IMR-90 (cell line): ENCODE measurements around the gene DHX15. TPM values are rescaled to one million over a fixed set of nuclear protein-coding genes. Genes with fewer than 3 reads are reported as not detected.

Source experiments
- ATAC-seq: fragments of 200-7000 bp; cut with Tn5 transposase; 2 replicates; pipeline ENCODE4 v1.9.1; 2020; ENCODE audit warnings: low read depth, mild to moderate bottlenecking, moderate library complexity
- BruUV-seq: library from RNA; stranded (reverse); fragments of 400-500 nt; replicated peaks from 2 replicates; lab custom pipeline; 2021; lab: Mats Ljungman, UMichigan
- CTCF ChIA-PET: fragments of 300-600 bp; formaldehyde crosslinking; extraction: SDS; loops from one replicate; lab custom pipeline; 2021; ENCODE audit warnings: antibody characterized with exemption; lab: Yijun Ruan, JAX
- POLR2A ChIA-PET: fragments of 300-600 bp; sonication (Branson Sonifier 250); formaldehyde crosslinking; loops from one replicate; lab custom pipeline; 2022; ENCODE audit warnings: antibody characterized with exemption; ENCODE audit not compliant: unreplicated experiment; lab: Charles Lee
- DNase-seq: peaks from one replicate; pipeline ENCODE4 v3.0.0; 2013
- H2AFZ ChIP-seq: replicated peaks from 2 replicates; pipeline ENCODE3; 2013; ENCODE audit warnings: low read length, mild to moderate bottlenecking; ENCODE audit not compliant: poor library complexity
- H2AK5ac ChIP-seq: 2 replicates; pipeline ENCODE4 v1.6.1; 2013; ENCODE audit warnings: low read depth, low read length, inconsistent platforms
- H2AK9ac ChIP-seq: replicated peaks from 2 replicates; pipeline ENCODE3; 2013; ENCODE audit warnings: mild to moderate bottlenecking, low read depth, low read length, moderate library complexity; ENCODE audit not compliant: poor library complexity
- H2BK120ac ChIP-seq: 2 replicates; pipeline ENCODE4 v1.6.1; 2013; ENCODE audit warnings: low read depth, low read length, inconsistent platforms
- H2BK15ac ChIP-seq: 3 replicates; pipeline ENCODE4 v1.6.1; 2013; ENCODE audit warnings: low read depth, low read length, inconsistent platforms
- H2BK20ac ChIP-seq: 2 replicates; pipeline ENCODE4 v1.6.1; 2013; ENCODE audit warnings: low read depth, mild to moderate bottlenecking, inconsistent platforms, low read length, moderate library complexity
- H2BK5ac ChIP-seq: 2 replicates; pipeline ENCODE4 v1.6.1; 2013; ENCODE audit warnings: mild to moderate bottlenecking, low read depth, low read length, inconsistent platforms; ENCODE audit not compliant: poor library complexity, severe bottlenecking
- H3K14ac ChIP-seq: replicated peaks from 2 replicates; pipeline ENCODE4 v1.6.1; 2013; ENCODE audit warnings: low read depth, low read length, inconsistent platforms
- H3K18ac ChIP-seq: 2 replicates; pipeline ENCODE4 v1.6.1; 2013; ENCODE audit warnings: low read depth, low read length, control low read depth
- H3K23ac ChIP-seq: 2 replicates; pipeline ENCODE4 v1.6.1; 2013; ENCODE audit warnings: low read depth, low read length, inconsistent platforms
- H3K27ac ChIP-seq: 2 replicates; pipeline ENCODE4 v1.5.1; 2013; ENCODE audit warnings: mild to moderate bottlenecking, control low read depth, low read length; ENCODE audit not compliant: insufficient read depth
- H3K27me3 ChIP-seq: 2 replicates; pipeline ENCODE4 v1.6.1; 2013; ENCODE audit warnings: low read length; ENCODE audit not compliant: control insufficient read depth, insufficient read depth
- H3K36me3 ChIP-seq: 2 replicates; pipeline ENCODE4 v1.6.1; 2013; ENCODE audit warnings: low read length, mixed read lengths; ENCODE audit not compliant: control insufficient read depth, insufficient read depth
- H3K4ac ChIP-seq: 2 replicates; pipeline ENCODE4 v1.6.1; 2013; ENCODE audit warnings: low read depth, low read length, inconsistent platforms
- H3K4me1 ChIP-seq: 2 replicates; pipeline ENCODE4 v1.6.1; 2013; ENCODE audit warnings: low read length, mixed read lengths; ENCODE audit not compliant: control insufficient read depth, insufficient read depth
- H3K4me2 ChIP-seq: 2 replicates; pipeline ENCODE4 v1.6.1; 2013; ENCODE audit warnings: low read depth, mild to moderate bottlenecking, control low read depth, low read length, moderate library complexity
- H3K4me3 ChIP-seq: 2 replicates; pipeline ENCODE4 v1.5.1; 2013; ENCODE audit warnings: low read depth, mild to moderate bottlenecking, control low read depth, low read length, moderate library complexity; ENCODE audit not compliant: insufficient read depth
- H3K56ac ChIP-seq: 2 replicates; pipeline ENCODE4 v1.6.1; 2013; ENCODE audit warnings: low read length, inconsistent platforms; ENCODE audit not compliant: insufficient read depth; ENCODE audit errors: extremely low read depth
- H3K79me1 ChIP-seq, 2 experiments: 2 replicates each; pipeline ENCODE4 v1.6.1; 2013; ENCODE audit warnings: low read length in 2 of 2, inconsistent platforms in 1 of 2, low read depth in 1 of 2
- H3K9ac ChIP-seq: 2 replicates; pipeline ENCODE4 v1.6.1; 2013; ENCODE audit warnings: low read depth, low read length, control low read depth
- H3K9me1 ChIP-seq: 2 replicates; pipeline ENCODE4 v1.6.1; 2013; ENCODE audit warnings: low read length, inconsistent platforms; ENCODE audit not compliant: insufficient read depth
- H3K9me3 ChIP-seq: 2 replicates; pipeline ENCODE4 v1.6.1; 2013; ENCODE audit warnings: low read length; ENCODE audit not compliant: control insufficient read depth, insufficient read depth
- H4K20me1 ChIP-seq: 2 replicates; pipeline ENCODE4 v1.6.1; 2013; ENCODE audit warnings: low read length, inconsistent platforms; ENCODE audit not compliant: insufficient read depth
- H4K5ac ChIP-seq: 2 replicates; pipeline ENCODE4 v1.6.1; 2013; ENCODE audit warnings: mild to moderate bottlenecking, low read depth, low read length, control low read depth
- H4K8ac ChIP-seq, 2 experiments: 2 replicates each; pipeline ENCODE4 v1.6.1; 2013; ENCODE audit warnings: low read depth in 2 of 2, low read length in 2 of 2, control low read depth in 1 of 2, inconsistent platforms in 1 of 2
- H4K91ac ChIP-seq: 2 replicates; pipeline ENCODE4 v1.6.1; 2013; ENCODE audit warnings: low read depth, low read length, inconsistent platforms; ENCODE audit not compliant: insufficient read depth
- RAD21 ChIP-seq: IDR thresholded peaks from 2 replicates; pipeline ENCODE4 v1.6.1; 2012; ENCODE audit warnings: low read length, improper control_type of control experiment
- RFX5 ChIP-seq: IDR thresholded peaks from 2 replicates; pipeline ENCODE4 v1.8.0; 2012; ENCODE audit warnings: low read depth, mild to moderate bottlenecking, low read length, moderate library complexity
- SMC3 ChIP-seq: fragments of 150-350 bp; IDR thresholded peaks from 2 replicates; pipeline ENCODE4 v1.6.1; 2016; ENCODE audit warnings: low read depth, mild to moderate bottlenecking, antibody characterized with exemption, low read length, moderate library complexity
- WGBS, 2 experiments: methylation state at CpG; one replicate each; pipeline versions ENCODE4 v1.1.5 to v1.1.7; 2013; ENCODE audit warnings: missing lambda C conversion rate in 2 of 2; ENCODE audit not compliant: insufficient read length in 1 of 2; ENCODE audit errors: extremely low coverage in 2 of 2; 5-methylcytosine and 5-hydroxymethylcytosine counted together
- dilution Hi-C: fragments of 300-500 bp; cut with HindIII; formaldehyde crosslinking; loops from one replicate; pipeline ENCODE4 v1.14.3; 2018; ENCODE audit warnings: low sequenced_read_pairs; ENCODE audit not compliant: unreplicated experiment
- in situ Hi-C: fragments of 300-500 bp; cut with MboI; formaldehyde crosslinking; loops from 3 replicates; pipeline ENCODE4 v1.14.3; 2019; ENCODE audit warnings: low sequenced_read_pairs, inconsistent platforms, mixed read lengths
- intact Hi-C: fragments of 100-400 bp; cut with micrococcal nuclease; formaldehyde crosslinking; loops from 2 replicates; pipeline ENCODE4 v1.10.0; 2022
- polyA plus RNA-seq, 3 experiments: library from polyadenylated mRNA; depleted of rRNA; stranded (reverse); fragments of >200 nt; gene quantifications; 2 replicates each; pipeline ENCODE4 v1.2.3, GENCODE V29; 2012; ENCODE audit warnings: low replicate concordance in 1 of 3
- total RNA-seq: library from RNA; depleted of rRNA; stranded (reverse); fragments of >200 nt; gene quantifications from 2 replicates; pipeline ENCODE4 v1.2.3, GENCODE V29; 2012
- TF ChIP-seq, protein P1 (sequence below): fragments of 150-350 bp; IDR thresholded peaks from 2 replicates; pipeline ENCODE4 v1.6.1; 2017; ENCODE audit warnings: mild to moderate bottlenecking, antibody characterized with exemption, low read length, low read depth
- TF ChIP-seq, protein P2 (sequence below): conservative IDR thresholded peaks from 2 replicates; pipeline ENCODE4 v1.5.1; 2012; ENCODE audit warnings: mild to moderate bottlenecking, low read depth, low read length, improper control_type of control experiment
- TF ChIP-seq, protein P3 (sequence below): fragments of 150-350 bp; IDR thresholded peaks from 2 replicates; pipeline ENCODE4 v1.6.1; 2016; ENCODE audit warnings: low read depth, mild to moderate bottlenecking, low read length, moderate library complexity, borderline replicate concordance

Gene DHX15
- total and polyA plus RNA-seq, 2 of the 4 experiments (the other 2 are of a cell fraction): 97.9 to 172 TPM

DNA sequence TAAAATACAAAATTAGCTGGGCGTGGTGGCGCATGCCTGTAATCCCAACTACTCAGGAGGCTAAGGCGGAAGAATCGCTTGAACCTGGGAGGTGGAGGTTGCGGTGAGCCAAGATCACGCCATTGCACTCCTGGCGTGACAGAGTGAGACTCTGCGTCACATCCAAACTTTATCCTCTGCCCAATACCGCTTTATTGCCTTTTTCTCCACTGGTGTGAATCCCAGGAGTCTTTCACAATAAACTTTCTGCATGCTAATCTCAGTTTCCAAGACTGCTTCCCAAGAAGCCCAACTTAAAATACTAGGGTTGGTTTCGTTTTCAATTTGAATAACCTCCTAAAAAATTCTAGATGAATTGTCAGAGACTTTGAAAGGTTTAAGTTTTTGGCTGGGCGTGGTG, 27.2 kb upstream of the DHX15 start:
- WGBS, 2 experiments: 100% methylated on average over 2 of the region's 11 CpGs; no CpG with 5 or more reads in 1 of the 2 experiments
- no peaks in the 10 kb centered on the region for H4K20me1 ChIP-seq
- no peak overlapping the region for H3K56ac ChIP-seq
- TF ChIP-seq, protein P1, sequence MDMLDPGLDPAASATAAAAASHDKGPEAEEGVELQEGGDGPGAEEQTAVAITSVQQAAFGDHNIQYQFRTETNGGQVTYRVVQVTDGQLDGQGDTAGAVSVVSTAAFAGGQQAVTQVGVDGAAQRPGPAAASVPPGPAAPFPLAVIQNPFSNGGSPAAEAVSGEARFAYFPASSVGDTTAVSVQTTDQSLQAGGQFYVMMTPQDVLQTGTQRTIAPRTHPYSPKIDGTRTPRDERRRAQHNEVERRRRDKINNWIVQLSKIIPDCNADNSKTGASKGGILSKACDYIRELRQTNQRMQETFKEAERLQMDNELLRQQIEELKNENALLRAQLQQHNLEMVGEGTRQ: no peak
- TF ChIP-seq RFX5 (no peak), SMC3 (no peak), RAD21 (no peak)
- TF ChIP-seq, protein P2, sequence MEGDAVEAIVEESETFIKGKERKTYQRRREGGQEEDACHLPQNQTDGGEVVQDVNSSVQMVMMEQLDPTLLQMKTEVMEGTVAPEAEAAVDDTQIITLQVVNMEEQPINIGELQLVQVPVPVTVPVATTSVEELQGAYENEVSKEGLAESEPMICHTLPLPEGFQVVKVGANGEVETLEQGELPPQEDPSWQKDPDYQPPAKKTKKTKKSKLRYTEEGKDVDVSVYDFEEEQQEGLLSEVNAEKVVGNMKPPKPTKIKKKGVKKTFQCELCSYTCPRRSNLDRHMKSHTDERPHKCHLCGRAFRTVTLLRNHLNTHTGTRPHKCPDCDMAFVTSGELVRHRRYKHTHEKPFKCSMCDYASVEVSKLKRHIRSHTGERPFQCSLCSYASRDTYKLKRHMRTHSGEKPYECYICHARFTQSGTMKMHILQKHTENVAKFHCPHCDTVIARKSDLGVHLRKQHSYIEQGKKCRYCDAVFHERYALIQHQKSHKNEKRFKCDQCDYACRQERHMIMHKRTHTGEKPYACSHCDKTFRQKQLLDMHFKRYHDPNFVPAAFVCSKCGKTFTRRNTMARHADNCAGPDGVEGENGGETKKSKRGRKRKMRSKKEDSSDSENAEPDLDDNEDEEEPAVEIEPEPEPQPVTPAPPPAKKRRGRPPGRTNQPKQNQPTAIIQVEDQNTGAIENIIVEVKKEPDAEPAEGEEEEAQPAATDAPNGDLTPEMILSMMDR: no peak
- TF ChIP-seq, protein P3, sequence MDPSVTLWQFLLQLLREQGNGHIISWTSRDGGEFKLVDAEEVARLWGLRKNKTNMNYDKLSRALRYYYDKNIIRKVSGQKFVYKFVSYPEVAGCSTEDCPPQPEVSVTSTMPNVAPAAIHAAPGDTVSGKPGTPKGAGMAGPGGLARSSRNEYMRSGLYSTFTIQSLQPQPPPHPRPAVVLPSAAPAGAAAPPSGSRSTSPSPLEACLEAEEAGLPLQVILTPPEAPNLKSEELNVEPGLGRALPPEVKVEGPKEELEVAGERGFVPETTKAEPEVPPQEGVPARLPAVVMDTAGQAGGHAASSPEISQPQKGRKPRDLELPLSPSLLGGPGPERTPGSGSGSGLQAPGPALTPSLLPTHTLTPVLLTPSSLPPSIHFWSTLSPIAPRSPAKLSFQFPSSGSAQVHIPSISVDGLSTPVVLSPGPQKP: no peak
- H3K27ac ChIP-seq: no peak overlapping the region
- no peak overlapping the region for H4K5ac ChIP-seq
- no peak overlapping the region for H4K8ac ChIP-seq
- H3K4me1 ChIP-seq: peaks cover 2% of the 10 kb centered on the region; the same call in 1 of the 2 replicates
- intact Hi-C loops (no loop called here), in situ Hi-C loops (no loop called here), dilution Hi-C loops (no loop called here)
- H3K9me1 ChIP-seq: no peaks in the 10 kb centered on the region
- H3K36me3 ChIP-seq: no peaks in the 10 kb centered on the region
- no peak overlapping the region for H3K9ac ChIP-seq
- BruUV-seq: no TSS peak
- H3K4ac ChIP-seq: no peak overlapping the region
- H3K9me3 ChIP-seq: no peaks in the 10 kb centered on the region
- no peak overlapping the region for H4K91ac ChIP-seq
- DNase-seq (no peak), ATAC-seq (no peak)
- no peaks in the 10 kb centered on the region for H3K79me1 ChIP-seq
- no peak overlapping the region for H3K18ac ChIP-seq
- H3K23ac ChIP-seq: no peak overlapping the region
- H2AFZ ChIP-seq: no peak overlapping the region
- H3K4me3 ChIP-seq: no peak overlapping the region
- H2AK5ac ChIP-seq: no peak overlapping the region
- H3K27me3 ChIP-seq: peaks cover 1% of the 10 kb centered on the region
- H3K4me2 ChIP-seq: peak overlapping the region; percentile 43; the same call in 1 of the 2 replicates
- ChIA-PET CTCF (interaction anchor here (0.6 kb wide), 1 partner anchor 211 kb away, joined by 4 read pairs; no protein-coding TSS in a partner anchor), POLR2A (no interaction called here)
- H2AK9ac ChIP-seq: no peak overlapping the region
- no peak overlapping the region for H2BK5ac ChIP-seq
- no peak overlapping the region for H3K14ac ChIP-seq
- no peak overlapping the region for H2BK120ac ChIP-seq
- no peak overlapping the region for H2BK20ac ChIP-seq
- no peak overlapping the region for H2BK15ac ChIP-seq
